BLaER1 (cell line): ENCODE measurements around the gene ELMO1.

Experiments
- H3K27ac ChIP-seq: shearing (Covaris generic); formaldehyde crosslinking; 2 replicates; pipeline ENCODE4 v1.8.1; 2022
- H3K27me3 ChIP-seq: shearing (Covaris generic); formaldehyde crosslinking; 2 replicates; pipeline ENCODE4 v1.8.1; 2022
- H3K36me3 ChIP-seq: shearing (Covaris generic); formaldehyde crosslinking; 2 replicates; pipeline ENCODE4 v1.8.1; 2022
- H3K4me1 ChIP-seq: shearing (Covaris generic); formaldehyde crosslinking; 2 replicates; pipeline ENCODE4 v1.8.1; 2022
- H3K4me2 ChIP-seq: shearing (Covaris generic); formaldehyde crosslinking; 2 replicates; pipeline ENCODE4 v1.8.1; 2022
- H3K4me3 ChIP-seq: shearing (Covaris generic); formaldehyde crosslinking; 2 replicates; pipeline ENCODE4 v1.8.1; 2022
- H3K9ac ChIP-seq: shearing (Covaris generic); formaldehyde crosslinking; 2 replicates; pipeline ENCODE4 v1.8.1; 2022
- H3K9me3 ChIP-seq: shearing (Covaris generic); formaldehyde crosslinking; 2 replicates; pipeline ENCODE4 v1.8.1; 2022
- H4K20me1 ChIP-seq: shearing (Covaris generic); formaldehyde crosslinking; 2 replicates; pipeline ENCODE4 v1.8.1; 2022
- Cebpa-rat ChIP-seq: shearing (Covaris generic); IDR thresholded peaks from 2 replicates; pipeline ENCODE4 v1.8.1; 2022

ELMO1 gene

GRCh38 chr7:37448636-37449361 is at the start of gene ELMO1:
Gene ELMO1, minus strand, starts transcription at chr7:37448864. Its CDS starts 106,174 bp downstream, at chr7:37342690.
- TF ChIP-seq Cebpa-rat: no peak
- Histone ChIP-seq H3K36me3 (no peaks in the 10 kb centered on the region), H3K4me1 (peaks cover 24% of the 10 kb centered on the region), H3K4me3 (peak within 1 kb of the TSS; percentile 87), H4K20me1 (no peaks in the 10 kb centered on the region), H3K27ac (peak within 1 kb of the TSS; percentile 89), H3K4me2 (peak within 1 kb of the TSS; percentile 87), H3K9ac (peak within 1 kb of the TSS; percentile 89), H3K27me3 (no peaks in the 10 kb centered on the region), H3K9me3 (no peaks in the 10 kb centered on the region)

GRCh38 chr7:37497576-37497975 is 48.9 kb upstream of the ELMO1 start:
- H3K4me1 ChIP-seq: peaks cover 20% of the 10 kb centered on the region
- no peak overlapping the region for H3K27ac ChIP-seq
- H3K9ac ChIP-seq: no peak overlapping the region
- no peaks in the 10 kb centered on the region for H4K20me1 ChIP-seq
- TF ChIP-seq Cebpa-rat: no peak
- H3K4me2 ChIP-seq: no peak overlapping the region
- H3K9me3 ChIP-seq: peaks cover 2% of the 10 kb centered on the region; the same call in 1 of the 2 replicates
- no peaks in the 10 kb centered on the region for H3K27me3 ChIP-seq
- no peak overlapping the region for H3K4me3 ChIP-seq
- H3K36me3 ChIP-seq: no peaks in the 10 kb centered on the region

GRCh38 chr7:37495574-37496184 is 47.0 kb upstream of the ELMO1 start:
- Histone ChIP-seq H3K4me1 (peaks cover 20% of the 10 kb centered on the region), H4K20me1 (no peaks in the 10 kb centered on the region), H3K36me3 (no peaks in the 10 kb centered on the region), H3K27me3 (no peaks in the 10 kb centered on the region), H3K4me3 (no peak overlapping the region), H3K27ac (no peak overlapping the region), H3K4me2 (peak overlapping the region; percentile 61; the same call in 1 of the 2 replicates), H3K9ac (no peak overlapping the region), H3K9me3 (peaks cover 15% of the 10 kb centered on the region)
- no peak for TF ChIP-seq Cebpa-rat

GRCh38 chr7:37494926-37495325 is 46.3 kb upstream of the ELMO1 start:
- Histone ChIP-seq H3K4me1 (peaks cover 20% of the 10 kb centered on the region), H3K27me3 (no peaks in the 10 kb centered on the region), H3K4me2 (peak overlapping the region; percentile 61), H3K9me3 (peaks cover 15% of the 10 kb centered on the region), H3K9ac (no peak overlapping the region), H4K20me1 (no peaks in the 10 kb centered on the region), H3K4me3 (no peak overlapping the region), H3K36me3 (no peaks in the 10 kb centered on the region), H3K27ac (no peak overlapping the region)
- TF ChIP-seq Cebpa-rat: no peak

GRCh38 chr7:37493810-37494209 is 45.1 kb upstream of the ELMO1 start:
- Histone ChIP-seq H3K36me3 (no peaks in the 10 kb centered on the region), H3K4me3 (no peak overlapping the region), H3K9me3 (peaks cover 15% of the 10 kb centered on the region), H3K4me1 (peaks cover 20% of the 10 kb centered on the region), H3K27me3 (no peaks in the 10 kb centered on the region), H3K4me2 (no peak overlapping the region), H3K27ac (no peak overlapping the region), H4K20me1 (no peaks in the 10 kb centered on the region), H3K9ac (no peak overlapping the region)
- no peak for TF ChIP-seq Cebpa-rat

- no peak overlapping the region for H3K4me2 ChIP-seq
- no peak overlapping the region for H3K9ac ChIP-seq
- no peak overlapping the region for H3K27ac ChIP-seq
- no peaks in the 10 kb centered on the region for H3K36me3 ChIP-seq
- no peaks in the 10 kb centered on the region for H3K27me3 ChIP-seq
- H4K20me1 ChIP-seq: no peaks in the 10 kb centered on the region
- TF ChIP-seq Cebpa-rat: no peak
- no peak overlapping the region for H3K4me3 ChIP-seq
- H3K9me3 ChIP-seq: peaks cover 19% of the 10 kb centered on the region
- peaks cover 20% of the 10 kb centered on the region for H3K4me1 ChIP-seq
Measured at GRCh38 chr7:37493123-37493522, 44.5 kb upstream of the ELMO1 start.

- Histone ChIP-seq H3K9me3 (peaks cover 26% of the 10 kb centered on the region), H3K4me2 (no peak overlapping the region), H3K4me1 (peaks cover 20% of the 10 kb centered on the region), H3K27me3 (no peaks in the 10 kb centered on the region), H3K4me3 (no peak overlapping the region), H4K20me1 (no peaks in the 10 kb centered on the region), H3K27ac (no peak overlapping the region), H3K36me3 (no peaks in the 10 kb centered on the region), H3K9ac (no peak overlapping the region)
- no peak for TF ChIP-seq Cebpa-rat
Measured at GRCh38 chr7:37491919-37492694, 43.4 kb upstream of the ELMO1 start.

GRCh38 chr7:37489703-37490102 is 41.0 kb upstream of the ELMO1 start:
- H3K9ac ChIP-seq: no peak overlapping the region

GRCh38 chr7:37488163-37488764 is 39.6 kb upstream of the ELMO1 start:
- H3K36me3 ChIP-seq: no peaks in the 10 kb centered on the region
- no peaks in the 10 kb centered on the region for H3K27me3 ChIP-seq
- H3K4me2 ChIP-seq: no peak overlapping the region

More at GRCh38 chr7:37489703-37490102, 41.0 kb upstream of the ELMO1 start:
- Histone ChIP-seq H4K20me1 (no peaks in the 10 kb centered on the region), H3K27ac (no peak overlapping the region), H3K27me3 (no peaks in the 10 kb centered on the region), H3K4me1 (peaks cover 12% of the 10 kb centered on the region), H3K4me3 (no peak overlapping the region), H3K9me3 (peaks cover 27% of the 10 kb centered on the region), H3K36me3 (no peaks in the 10 kb centered on the region), H3K4me2 (no peak overlapping the region)
- no peak for TF ChIP-seq Cebpa-rat

More at GRCh38 chr7:37488163-37488764, 39.6 kb upstream of the ELMO1 start:
- Histone ChIP-seq H3K9me3 (peaks cover 27% of the 10 kb centered on the region), H3K9ac (no peak overlapping the region), H3K27ac (no peak overlapping the region), H4K20me1 (no peaks in the 10 kb centered on the region), H3K4me1 (no peaks in the 10 kb centered on the region), H3K4me3 (no peak overlapping the region)
- TF ChIP-seq Cebpa-rat: no peak
